NCI-H2029 (cell line): ENCODE measurements around the gene DGKD.
"Not testable (repeated sequence)": the region's sequence is repeated elsewhere in the genome, so short reads cannot be mapped to it uniquely, and the experiment has no call there.

Experiments used
- DNase-seq: peaks from one replicate; lab custom pipeline; 2025; lab: John Stamatoyannopoulos, UW

The DGKD gene

GRCh38 chr2:233386382-233387041 is 32.2 kb downstream of the DGKD start:
- no peak for DNase-seq

GRCh38 chr2:233387225-233387624 is 32.9 kb downstream of the DGKD start:
- no peak for DNase-seq

- peak; percentile 59 for DNase-seq
Observed at GRCh38 chr2:233387667-233388528, 33.6 kb downstream of the DGKD start.

- DNase-seq = no peak
Observed at GRCh38 chr2:233389601-233390125, 35.4 kb downstream of the DGKD start.

GRCh38 chr2:233395687-233396086 is 41.4 kb downstream of the DGKD start:
- DNase-seq = no peak

GRCh38 chr2:233396726-233397665 is 42.7 kb downstream of the DGKD start:
- not testable (repeated sequence) for DNase-seq

- DNase-seq = no peak
Observed at GRCh38 chr2:233399306-233400225, 45.3 kb downstream of the DGKD start.

GRCh38 chr2:233400341-233400740 is 46.0 kb downstream of the DGKD start:
- no peak for DNase-seq

- DNase-seq = no peak
Observed at GRCh38 chr2:233400961-233401360, 46.7 kb downstream of the DGKD start.

GRCh38 chr2:233402346-233402745 is 48.1 kb downstream of the DGKD start:
- DNase-seq = no peak

- no peak for DNase-seq
Observed at GRCh38 chr2:233402789-233403188, 48.5 kb downstream of the DGKD start.

GRCh38 chr2:233404222-233404621 is 49.9 kb downstream of the DGKD start:
- peak; percentile 10 for DNase-seq

- DNase-seq = no peak
Observed at GRCh38 chr2:233406865-233407264, 52.6 kb downstream of the DGKD start.

- no peak for DNase-seq
Observed at GRCh38 chr2:233407771-233408181, 53.5 kb downstream of the DGKD start.

GRCh38 chr2:233408366-233409285 is 54.3 kb downstream of the DGKD start:
- peak; percentile 36 for DNase-seq

GRCh38 chr2:233409286-233409991 is 55.1 kb downstream of the DGKD start:
- DNase-seq = no peak

GRCh38 chr2:233410196-233410760 is 56.0 kb downstream of the DGKD start:
- DNase-seq = no peak

- no peak for DNase-seq
Observed at GRCh38 chr2:233411162-233411561, 56.9 kb downstream of the DGKD start.

- no peak for DNase-seq
Observed at GRCh38 chr2:233412405-233412804, 58.1 kb downstream of the DGKD start.
